Measurements from ENCODE around the gene MRPL51.

GRCh38 chr12:6458281-6459003 is 34.6 kb downstream of the MRPL51 start:
- TF ChIP-seq EZH2 (IDR thresholded peaks at IDR 0.05; ENCODE audit: borderline replicate concordance, low read depth, low read length, severe bottlenecking) (no peak), MYC (IDR thresholded peaks at IDR 0.05; ENCODE audit: low read depth, low read length) (no peak), CTCF (IDR thresholded peaks at IDR 0.05; ENCODE audit: extremely low read depth in 1 of 2, insufficient read depth in 1 of 2, low read depth in 1 of 2, low read length in 2 of 2) (no peak), MAX (IDR thresholded peaks at IDR 0.05; ENCODE audit: insufficient read depth, insufficient read length) (no peak), POLR2A (IDR thresholded peaks at IDR 0.05; ENCODE audit: low read depth, low read length) (no peak), POLR2AphosphoS5 (IDR thresholded peaks at IDR 0.05; ENCODE audit: insufficient read depth, low read depth, low read length) (no peak), FOS (IDR thresholded peaks at IDR 0.05; ENCODE audit: borderline replicate concordance, insufficient read depth, low read length) (no peak), GATA2 (IDR thresholded peaks at IDR 0.05; ENCODE audit: insufficient read depth, insufficient read length, low read depth, low read length) (no peak), JUN (IDR thresholded peaks at IDR 0.05; ENCODE audit: borderline replicate concordance, insufficient read depth, insufficient read length, low read depth) (no peak)

All from endothelial cell of umbilical vein (primary cell).